ENCODE results near the gene MTHFSD. TPM values are rescaled to one million over a fixed set of nuclear protein-coding genes. Genes with fewer than 3 reads are reported as not detected.

The MTHFSD gene
- total RNA-seq, 4 donors from 2014 or later = 9.0 to 23.2 (median 16.1) TPM

DNA sequence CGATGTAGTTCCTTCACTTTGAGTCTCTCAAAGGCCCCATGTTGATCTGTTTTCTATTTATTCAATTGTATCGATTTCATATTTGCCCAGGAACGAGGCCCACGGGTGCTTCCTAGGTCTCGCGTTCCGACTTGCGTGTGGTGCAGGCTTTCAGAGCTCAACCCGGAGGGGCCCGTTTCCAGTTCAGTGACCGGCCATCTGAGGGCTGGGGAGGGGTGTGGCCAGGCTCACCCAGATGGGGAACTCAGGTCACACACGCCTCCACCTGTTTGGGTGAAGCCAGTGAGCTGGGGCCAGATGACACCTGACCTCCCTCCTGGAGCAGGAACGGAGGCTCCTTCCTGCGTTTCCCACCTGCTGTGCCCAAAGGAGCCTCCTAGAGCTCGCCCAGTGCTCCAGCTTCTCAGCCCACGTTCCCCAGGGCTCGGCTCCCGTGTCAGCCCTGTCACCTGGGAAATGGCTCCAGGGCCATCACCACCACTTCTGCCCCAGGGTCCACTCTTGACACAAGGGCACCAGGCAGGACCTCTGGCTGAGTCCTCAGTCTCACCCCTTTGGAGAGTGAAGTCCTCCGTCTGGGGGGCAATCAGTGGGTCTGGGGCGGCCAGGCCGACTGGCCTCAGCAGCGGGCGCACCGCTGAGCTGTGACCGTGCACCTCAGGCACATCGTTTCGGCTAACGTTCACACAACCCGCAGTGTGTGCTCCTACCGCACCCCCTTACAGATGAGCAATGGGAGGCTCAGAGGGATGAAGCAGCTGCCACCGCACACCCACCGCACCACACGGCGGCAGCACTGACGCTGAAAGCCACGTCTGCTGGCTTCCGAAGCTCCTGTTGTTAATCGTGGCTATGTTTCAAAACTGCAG is 26.7 kb downstream of the MTHFSD start:
- TF ChIP-seq, protein P1, sequence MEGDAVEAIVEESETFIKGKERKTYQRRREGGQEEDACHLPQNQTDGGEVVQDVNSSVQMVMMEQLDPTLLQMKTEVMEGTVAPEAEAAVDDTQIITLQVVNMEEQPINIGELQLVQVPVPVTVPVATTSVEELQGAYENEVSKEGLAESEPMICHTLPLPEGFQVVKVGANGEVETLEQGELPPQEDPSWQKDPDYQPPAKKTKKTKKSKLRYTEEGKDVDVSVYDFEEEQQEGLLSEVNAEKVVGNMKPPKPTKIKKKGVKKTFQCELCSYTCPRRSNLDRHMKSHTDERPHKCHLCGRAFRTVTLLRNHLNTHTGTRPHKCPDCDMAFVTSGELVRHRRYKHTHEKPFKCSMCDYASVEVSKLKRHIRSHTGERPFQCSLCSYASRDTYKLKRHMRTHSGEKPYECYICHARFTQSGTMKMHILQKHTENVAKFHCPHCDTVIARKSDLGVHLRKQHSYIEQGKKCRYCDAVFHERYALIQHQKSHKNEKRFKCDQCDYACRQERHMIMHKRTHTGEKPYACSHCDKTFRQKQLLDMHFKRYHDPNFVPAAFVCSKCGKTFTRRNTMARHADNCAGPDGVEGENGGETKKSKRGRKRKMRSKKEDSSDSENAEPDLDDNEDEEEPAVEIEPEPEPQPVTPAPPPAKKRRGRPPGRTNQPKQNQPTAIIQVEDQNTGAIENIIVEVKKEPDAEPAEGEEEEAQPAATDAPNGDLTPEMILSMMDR (IDR thresholded peaks at IDR 0.05; ENCODE audit: low read depth) = no peak

DNA sequence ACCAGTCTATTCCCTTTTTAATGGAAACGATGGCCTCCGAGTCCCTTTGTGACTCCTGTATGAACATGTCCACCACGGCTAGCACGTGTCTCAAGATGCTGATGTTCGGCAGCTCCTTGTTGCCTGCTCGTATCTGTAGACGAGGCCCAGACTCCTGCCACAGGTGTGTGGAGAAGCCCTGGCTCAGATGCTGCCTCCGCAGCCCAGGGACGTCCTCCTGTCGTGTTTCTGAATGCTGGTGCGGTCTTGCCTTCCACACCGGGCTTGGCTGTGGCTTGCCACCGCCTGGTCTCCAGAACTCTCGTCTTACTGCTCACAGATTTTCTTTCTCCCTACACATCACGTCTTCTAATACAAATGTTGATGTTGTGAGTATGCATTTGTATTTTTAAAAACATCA is 27.7 kb downstream of the MTHFSD start:
- TF ChIP-seq, protein P1 (IDR thresholded peaks at IDR 0.05; ENCODE audit: low read depth) = no peak

DNA sequence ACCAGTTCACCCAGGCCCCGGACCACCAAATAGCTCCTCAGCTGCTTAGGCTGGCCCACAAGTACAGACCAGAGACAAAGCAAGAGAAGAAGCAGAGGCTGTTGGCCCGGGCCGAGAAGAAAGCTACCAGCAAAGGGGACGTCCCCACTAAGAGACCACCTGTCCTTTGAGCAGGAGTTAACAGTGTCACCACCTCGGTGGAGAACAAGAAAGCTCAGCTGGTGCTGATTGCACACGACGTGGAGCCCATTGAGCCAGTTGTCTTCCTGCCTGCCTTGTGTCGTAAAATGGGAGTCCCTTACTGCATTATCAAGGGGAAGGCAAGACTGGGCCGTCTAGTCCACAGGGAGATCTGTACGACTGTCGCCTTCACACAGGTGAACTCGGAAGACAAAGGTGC is 29.3 kb downstream of the MTHFSD start:
- TF ChIP-seq, protein P1 (IDR thresholded peaks at IDR 0.05; ENCODE audit: low read depth) = no peak

DNA sequence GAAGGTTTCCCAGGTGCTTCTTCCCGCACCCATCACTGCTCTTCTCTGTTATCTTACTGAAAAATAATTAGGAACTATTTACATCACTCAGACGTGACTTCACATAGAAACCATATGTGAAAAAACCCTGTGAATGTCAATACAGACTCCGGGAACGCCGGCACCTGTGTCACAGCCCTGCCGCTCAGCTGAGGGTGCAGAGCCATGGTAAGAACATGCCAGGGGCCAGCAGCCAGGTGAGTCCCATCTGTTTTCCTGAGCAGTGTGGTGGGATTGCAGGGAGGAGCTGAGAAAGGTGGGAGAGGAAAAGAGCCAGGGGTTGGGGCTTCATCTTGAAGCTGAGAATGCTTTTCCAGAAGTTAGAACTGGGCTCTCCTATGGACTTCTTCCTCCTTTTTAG is 31.0 kb downstream of the MTHFSD start:
- TF ChIP-seq, protein P1 (IDR thresholded peaks at IDR 0.05; ENCODE audit: low read depth) = no peak

DNA sequence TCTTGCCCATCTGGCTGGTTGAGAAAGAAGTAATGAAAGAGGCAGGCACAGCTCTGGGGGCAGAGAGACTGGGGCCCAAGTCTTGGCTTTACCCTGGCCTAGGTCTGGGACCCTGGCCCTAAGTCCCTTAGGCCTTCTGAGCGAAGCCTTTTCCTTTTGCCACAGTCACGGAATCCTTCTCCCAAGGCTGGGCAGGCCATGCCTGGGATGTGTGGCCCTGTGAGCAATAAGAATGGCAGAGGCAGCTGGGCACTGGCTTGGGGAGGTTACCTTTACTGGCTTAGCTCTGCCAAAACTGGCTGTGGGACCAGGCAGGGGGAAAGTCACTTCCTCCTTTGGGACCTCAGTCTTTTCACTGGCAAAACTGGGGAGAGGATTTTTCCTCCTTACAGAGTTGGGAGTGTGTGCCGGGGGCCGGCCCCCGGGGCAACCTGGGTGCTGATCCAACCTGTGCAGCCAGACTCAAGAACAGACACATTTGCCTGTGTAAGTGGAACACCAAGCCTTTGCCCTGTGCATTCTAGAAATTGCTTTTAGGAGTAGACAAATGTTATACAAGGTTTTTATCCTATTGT is 31.8 kb downstream of the MTHFSD start:
- TF ChIP-seq, protein P1 (IDR thresholded peaks at IDR 0.05; ENCODE audit: low read depth) = no peak

DNA sequence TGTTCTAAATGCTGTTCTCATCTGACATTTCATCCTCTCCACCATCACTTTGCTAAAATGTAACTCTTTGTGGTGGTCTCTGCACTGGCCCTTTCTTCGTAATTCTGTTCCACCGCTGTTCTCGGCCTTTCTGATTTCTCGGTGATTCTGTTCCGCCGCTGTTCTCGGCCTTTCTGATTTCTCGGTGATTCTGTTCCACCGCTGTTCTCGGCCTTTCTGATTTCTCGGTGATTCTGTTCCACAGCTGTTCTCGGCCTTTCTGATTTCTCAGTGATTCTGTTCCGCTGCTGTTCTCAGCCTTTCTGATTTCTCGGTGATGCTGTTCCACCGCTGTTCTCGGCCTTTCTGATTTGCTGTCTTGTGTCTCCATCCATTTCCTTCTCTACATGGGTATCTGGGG is 32.4 kb downstream of the MTHFSD start:
- TF ChIP-seq, protein P1 (IDR thresholded peaks at IDR 0.05; ENCODE audit: low read depth) = no peak

All from subcutaneous adipose tissue (tissue), 4 donors.